Right cardiac atrium (tissue), 5 donors: Measurements from ENCODE around the gene PRRG3. TPM values are rescaled to one million over a fixed set of nuclear protein-coding genes. Genes with fewer than 3 reads are reported as not detected.

Experiments
- ATAC-seq, 2 donors: fragments of 200-7000 bp; cut with Tn5 transposase; one replicate each; pipeline versions ENCODE4 v1.8.0 to v1.9.1; 2020; ENCODE audit warnings: moderate library complexity in 2 of 2, mild to moderate bottlenecking in 1 of 2
- DNase-seq, 3 donors: peaks; one replicate each; pipeline ENCODE4 v3.0.0-alpha.2; 2020
- H3K27ac ChIP-seq: one replicate; pipeline ENCODE4 v1.5.1; 2013; ENCODE audit warnings: mild to moderate bottlenecking, low read length, control low read depth, moderate library complexity
- H3K27me3 ChIP-seq: one replicate; pipeline ENCODE4 v1.6.1; 2013; ENCODE audit not compliant: control insufficient read depth, insufficient read depth
- H3K4me1 ChIP-seq: one replicate; pipeline ENCODE4 v1.6.1; 2013; ENCODE audit warnings: low read length; ENCODE audit not compliant: control insufficient read depth, insufficient read depth
- H3K4me3 ChIP-seq: one replicate; pipeline ENCODE4 v1.5.1; 2013; ENCODE audit warnings: low read length, control low read depth
- H3K9me3 ChIP-seq: one replicate; pipeline ENCODE4 v1.6.1; 2013; ENCODE audit warnings: low read length; ENCODE audit not compliant: control insufficient read depth
- WGBS: extraction: QIAGEN DNeasy Blood & Tissue Kit; methylation state at CpG from one replicate; pipeline ENCODE4 v1.1.7; 2013; 5-methylcytosine and 5-hydroxymethylcytosine counted together
- intact Hi-C, 4 donors: fragments of 100-400 bp; cut with DNase I; formaldehyde crosslinking; loops; one replicate each; pipeline versions ENCODE4 v1.11.0 to v1.14.0; 2022 to 2023
- long read RNA-seq, 4 donors: library from polyadenylated mRNA; unstranded; transcript quantifications; one replicate each; pipeline ENCODE4 v2.0.0, GENCODE V29; 2020 to 2021
- polyA plus RNA-seq: library from polyadenylated mRNA; stranded (reverse); fragments of 200-250 nt; gene quantifications from one replicate; pipeline ENCODE4 v1.2.3, GENCODE V29; 2013
- total RNA-seq, 4 donors: library from RNA; stranded (reverse); fragmentation: NEBNext Ultra II Directional; extraction: Animal tissue kit (Norgen Biotek cat#: 25700); gene quantifications; one replicate each; pipeline ENCODE4 v1.2.1, GENCODE V29; 2021
- donor health status: healthy with polysubstance abuse.
- donor health status: DM: no; HTN: yes; CAD: no.
- donor health status: DM: no; HTN: no; CAD: no.
- donor health status: DM: no; HTN: yes; CAD: no; lungs with severe emphysema.
- donor health status: DM: yes; HTN: yes; CAD: no.

The PRRG3 gene
- total RNA-seq = 1 to 10 TPM in 2 of 4 donors, under 1 TPM in 2; 0.38 to 1.3 (median 0.97) TPM
- 0.27 TPM for polyA plus RNA-seq
- long read RNA-seq, donor 1, partial matches to known transcripts = 0 of 2 reads
- long read RNA-seq, donor 1, other reads (novel, unspliced or antisense) = 0 of 2 reads
- long read RNA-seq, donor 2, partial matches to known transcripts = 0 of 2 reads
- long read RNA-seq, donor 2, other reads (novel, unspliced or antisense) = 0 of 2 reads
- long read RNA-seq, donor 3 = 0 reads
- long read RNA-seq, donor 4 = 0 reads

DNA sequence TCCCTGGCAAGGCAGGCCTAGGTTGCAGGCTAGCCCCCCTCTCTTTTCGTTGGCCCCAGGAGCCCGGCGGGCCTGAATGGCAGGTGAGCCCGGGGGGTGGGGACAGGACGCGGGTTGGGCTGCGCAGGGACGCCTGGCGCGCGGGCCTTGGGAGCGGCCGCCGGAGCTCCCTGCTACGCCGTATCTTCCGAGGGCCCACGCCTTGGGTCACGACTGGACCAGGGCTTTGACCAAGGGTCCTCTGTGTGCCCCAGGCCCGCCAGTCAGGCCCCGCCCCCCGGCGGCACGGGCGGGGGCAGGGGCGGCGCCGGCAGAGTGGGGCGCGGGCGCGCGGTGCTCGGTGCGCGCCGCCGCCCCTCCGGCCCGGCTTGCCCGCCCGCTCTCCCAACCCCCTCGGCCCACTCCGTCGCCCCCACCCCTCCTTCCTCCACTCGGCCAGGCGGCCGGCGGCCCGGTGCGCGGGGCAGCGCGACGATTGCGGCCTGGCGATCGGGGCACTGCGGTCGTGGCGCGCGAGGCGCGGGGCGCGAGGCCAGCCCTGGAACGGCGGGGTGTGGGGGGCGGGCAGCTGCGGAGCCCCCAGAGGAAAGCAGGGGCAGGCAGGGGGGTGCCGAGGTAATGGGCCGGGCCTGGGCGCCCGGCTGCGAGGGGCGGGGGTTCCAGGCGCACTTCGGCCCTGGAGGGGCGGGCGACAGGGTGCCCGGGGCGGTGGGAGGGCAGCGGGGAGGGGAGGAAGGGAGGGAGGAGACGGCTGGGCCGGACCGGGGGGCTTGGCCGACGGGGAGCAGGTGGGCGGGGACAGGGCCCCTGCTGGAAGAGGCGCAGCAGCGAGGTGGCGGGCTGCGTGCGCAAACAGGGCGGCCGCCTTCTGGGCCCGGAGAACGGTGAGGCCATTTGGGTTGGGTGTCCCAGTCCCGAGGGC, at the start of gene PRRG3:
Gene PRRG3, plus strand, starts transcription at position 798 of the 922 bp plus-strand sequence. CDS start 3,357 bp downstream, outside the sequence.
- peak in 1 of 3 donors; percentile 44 for DNase-seq
- Histone ChIP-seq H3K4me1 (no peaks in the 10 kb centered on the region), H3K4me3 (peak within 1 kb of the TSS; percentile 57), H3K27me3 (no peaks in the 10 kb centered on the region), H3K27ac (no peak within 1 kb of the TSS), H3K9me3 (no peaks in the 10 kb centered on the region)
- WGBS = 2% methylated on average over 64 of the region's 100 CpGs
- ATAC-seq = no peak
- intact Hi-C loops = no loop called here

DNA sequence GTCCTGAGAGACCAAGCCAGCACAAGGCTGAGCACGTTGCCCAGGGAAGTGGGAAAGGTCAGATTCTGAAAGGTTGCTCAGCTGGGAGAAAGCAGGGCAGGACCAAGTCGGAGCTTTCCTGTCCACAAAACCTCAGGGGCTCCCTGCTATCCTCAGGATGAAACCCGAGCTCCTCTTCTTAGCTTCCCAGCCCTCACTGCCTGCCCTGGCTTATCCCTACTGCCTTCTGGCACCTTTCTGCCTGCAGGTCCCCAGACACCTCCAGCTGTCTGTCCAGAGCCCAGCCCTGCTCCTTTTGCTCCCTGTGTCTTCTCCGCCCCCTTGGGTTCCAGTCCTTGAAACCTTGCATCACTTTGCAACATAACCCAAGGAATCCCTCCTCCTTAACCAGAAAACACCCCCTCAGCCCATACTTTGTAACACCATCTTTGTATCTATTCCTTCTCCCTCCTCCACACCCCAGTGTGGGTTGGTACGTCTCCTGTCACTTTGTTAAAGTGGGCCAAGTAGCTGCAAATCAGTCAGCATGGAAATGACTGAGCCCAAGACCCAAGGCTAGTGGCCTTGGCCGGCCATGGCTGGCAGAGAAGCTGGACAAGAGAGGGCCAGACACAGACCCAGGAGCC, 20.0 kb upstream of the PRRG3 start:
- H3K27me3 ChIP-seq = no peaks in the 10 kb centered on the region
- H3K4me1 ChIP-seq = no peaks in the 10 kb centered on the region
- no peak for ATAC-seq
- no peak overlapping the region for H3K4me3 ChIP-seq
- no peak for DNase-seq
- 66% methylated on average over 6 of the region's 6 CpGs for WGBS
- intact Hi-C loops = loop anchor here in 3 of 4 donors (5.0 to 10.0 kb wide), 2 partner anchors 520 to 523 kb away; no protein-coding TSS in a partner anchor
- H3K27ac ChIP-seq = no peak overlapping the region
- no peaks in the 10 kb centered on the region for H3K9me3 ChIP-seq

DNA sequence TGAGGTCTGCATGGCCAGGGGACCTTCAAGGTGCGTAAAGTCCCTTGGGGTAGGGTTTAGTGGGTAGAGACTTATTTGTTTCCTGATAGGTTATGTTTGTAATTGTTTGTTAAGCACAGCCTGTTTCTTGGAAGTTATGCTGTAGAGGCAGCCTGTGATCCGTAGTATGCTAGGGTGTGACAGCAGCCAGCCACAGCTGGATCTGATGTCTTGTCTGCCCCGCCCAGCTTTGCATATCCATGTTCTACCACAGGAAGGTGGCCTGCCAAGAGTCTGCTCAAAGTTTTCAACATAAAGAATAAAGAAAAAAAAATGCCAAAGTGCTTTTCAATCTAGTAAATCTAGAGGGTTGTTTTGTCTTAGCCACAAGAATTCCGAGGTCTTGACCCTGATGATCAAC, 19.1 kb upstream of the PRRG3 start:
- no peaks in the 10 kb centered on the region for H3K4me1 ChIP-seq
- DNase-seq (no peak), ATAC-seq (no peak)
- H3K27ac ChIP-seq = no peak overlapping the region
- no peak overlapping the region for H3K4me3 ChIP-seq
- 67% methylated on average over 4 of the region's 4 CpGs for WGBS
- no peaks in the 10 kb centered on the region for H3K9me3 ChIP-seq
- no peaks in the 10 kb centered on the region for H3K27me3 ChIP-seq
- intact Hi-C loops = loop anchor here in 3 of 4 donors (5.0 to 10.0 kb wide), 2 partner anchors 521 to 524 kb away; no protein-coding TSS in a partner anchor

DNA sequence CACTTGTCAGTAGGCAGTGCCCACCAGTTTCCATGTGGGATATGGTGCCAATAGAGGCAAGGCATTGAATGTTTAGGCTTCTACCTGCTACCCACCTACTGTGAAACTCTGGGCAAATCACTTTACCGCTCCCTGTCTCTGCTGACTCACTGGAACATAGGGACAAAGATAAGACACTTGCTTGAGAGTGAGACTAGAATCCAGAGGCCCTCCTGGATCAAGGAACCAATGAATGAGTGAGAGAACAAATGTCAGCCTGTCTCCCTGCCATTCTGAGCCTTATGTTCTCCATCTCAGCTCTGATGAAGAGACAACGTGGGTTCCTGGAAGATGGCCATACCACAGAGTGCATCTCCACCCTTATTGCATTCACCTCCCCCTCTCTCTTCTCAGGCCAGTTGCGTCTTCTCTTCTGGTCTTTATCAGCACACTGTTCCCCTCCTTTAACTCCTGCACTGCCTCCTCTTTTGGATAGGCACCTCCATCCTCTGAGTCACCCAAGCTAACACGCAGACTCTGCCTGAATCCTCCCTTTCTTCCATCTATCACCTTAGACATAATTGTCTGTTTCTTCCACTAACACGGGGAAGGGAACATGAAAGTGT, 15.4 kb upstream of the PRRG3 start:
- H3K27me3 ChIP-seq = no peaks in the 10 kb centered on the region
- no peak for DNase-seq
- intact Hi-C loops = loop anchor here (2.0 to 10.0 kb wide), 3 partner anchors 525 to 529 kb away; no protein-coding TSS in a partner anchor
- no peak overlapping the region for H3K27ac ChIP-seq
- no peaks in the 10 kb centered on the region for H3K4me1 ChIP-seq
- WGBS = 69% methylated on average over 5 of the region's 5 CpGs
- H3K9me3 ChIP-seq = no peaks in the 10 kb centered on the region
- ATAC-seq = no peak
- no peak overlapping the region for H3K4me3 ChIP-seq

DNA sequence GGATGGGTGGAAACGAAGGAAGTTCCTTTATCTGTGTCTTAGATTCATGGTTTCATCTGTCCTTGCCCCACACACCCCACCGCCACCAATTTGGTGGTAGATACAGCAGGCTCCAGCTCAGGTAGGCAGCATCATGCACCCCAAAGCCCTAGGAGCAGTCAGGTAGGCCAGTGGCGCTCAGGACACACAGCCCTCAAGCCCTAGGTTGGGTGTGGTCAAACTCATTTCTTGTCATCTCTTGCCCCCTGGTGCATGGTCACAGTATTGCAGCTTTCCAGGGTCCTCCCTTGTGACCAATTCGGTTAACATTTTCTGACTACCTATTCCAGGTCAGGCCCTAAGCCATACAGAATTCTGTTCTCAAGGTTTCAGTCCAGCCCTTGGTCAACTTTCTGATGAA, 14.5 kb upstream of the PRRG3 start:
- DNase-seq (peak in 2 of 3 donors; percentile 50 to 54), ATAC-seq (peak in 1 of 2 donors; percentile 51)
- intact Hi-C loops = loop anchor here in 1 of 4 donors (2.0 kb wide), 1 partner anchor 530 kb away; no protein-coding TSS in a partner anchor
- no peak overlapping the region for H3K27ac ChIP-seq
- 50% methylated on average over 4 of the region's 4 CpGs for WGBS
- no peaks in the 10 kb centered on the region for H3K27me3 ChIP-seq
- H3K9me3 ChIP-seq = no peaks in the 10 kb centered on the region
- no peaks in the 10 kb centered on the region for H3K4me1 ChIP-seq
- H3K4me3 ChIP-seq = no peak overlapping the region

DNA sequence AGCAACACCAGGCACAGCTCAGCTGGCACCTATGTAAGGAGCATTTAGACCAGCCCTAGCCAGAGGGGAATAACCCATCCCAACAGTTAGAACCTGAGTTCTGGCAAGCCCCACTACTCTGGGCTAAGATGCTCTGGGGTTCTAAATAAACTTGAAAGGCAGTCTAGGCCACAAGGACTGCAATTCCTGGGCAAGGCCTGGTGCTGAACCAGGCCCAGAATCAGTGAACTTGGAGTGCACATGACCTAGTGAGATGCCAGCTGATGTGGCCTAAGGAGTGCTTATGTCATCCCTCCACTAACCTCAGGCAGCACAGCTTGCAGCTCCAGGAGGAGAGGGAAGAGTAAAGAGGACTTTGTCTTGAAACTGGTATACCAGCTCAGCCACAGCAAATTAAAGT, 7.6 kb upstream of the PRRG3 start:
- Histone ChIP-seq H3K4me1 (no peaks in the 10 kb centered on the region), H3K4me3 (no peak overlapping the region), H3K27me3 (no peaks in the 10 kb centered on the region), H3K27ac (no peak overlapping the region), H3K9me3 (no peaks in the 10 kb centered on the region)
- ATAC-seq = no peak
- DNase-seq = no peak
- intact Hi-C loops = no loop called here

DNA sequence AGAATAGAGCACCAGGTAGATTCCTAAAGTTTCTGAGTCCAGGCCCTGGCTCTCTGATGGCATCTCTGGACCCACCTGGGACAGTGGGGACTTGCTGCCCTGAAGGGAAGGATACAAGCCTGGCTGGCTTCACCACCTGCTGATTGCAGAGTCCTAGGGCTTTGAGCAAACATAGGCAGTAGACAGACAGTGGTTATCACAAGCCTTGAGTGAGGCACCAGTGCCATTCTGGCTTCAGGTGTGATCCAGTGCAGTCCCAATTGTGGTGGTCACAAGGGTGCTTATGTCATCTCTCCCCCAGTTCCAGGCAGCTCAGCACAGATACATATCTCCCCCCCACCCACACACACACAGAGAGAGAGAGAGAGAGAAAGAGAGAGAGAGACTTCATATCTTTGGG, 6.6 kb upstream of the PRRG3 start:
- H3K27ac ChIP-seq = no peak overlapping the region
- intact Hi-C loops = no loop called here
- no peaks in the 10 kb centered on the region for H3K9me3 ChIP-seq

DNA sequence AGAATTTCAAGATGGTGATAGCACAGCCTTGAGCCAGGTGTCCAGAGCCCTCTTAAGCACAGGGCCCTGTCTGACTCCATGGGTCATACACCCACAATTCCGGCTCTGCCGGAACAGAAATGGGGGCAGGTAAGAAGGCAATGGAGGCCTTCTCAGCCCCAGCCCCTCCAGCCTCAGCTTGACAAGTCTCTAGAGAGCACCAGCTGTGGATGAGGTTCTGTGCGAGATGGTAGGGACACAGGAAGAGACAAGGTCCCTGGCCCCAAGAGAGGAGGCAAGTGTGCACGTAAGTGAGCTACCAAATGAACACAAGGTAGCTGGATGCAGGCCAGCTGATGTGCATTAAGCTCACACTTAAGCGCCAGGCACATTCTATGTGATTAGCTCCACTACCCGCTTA, 2.4 kb upstream of the PRRG3 start:
- ATAC-seq = no peak
- no peaks in the 10 kb centered on the region for H3K4me1 ChIP-seq
- intact Hi-C loops = no loop called here
- no peak for DNase-seq
- WGBS = 93% methylated on average over 6 of the region's 6 CpGs
- no peaks in the 10 kb centered on the region for H3K27me3 ChIP-seq
- H3K9me3 ChIP-seq = no peaks in the 10 kb centered on the region
- H3K27ac ChIP-seq = no peak overlapping the region
- no peak overlapping the region for H3K4me3 ChIP-seq

More for the DNA sequence above, 6.6 kb upstream of the PRRG3 start:
- Histone ChIP-seq H3K4me1 (no peaks in the 10 kb centered on the region), H3K27me3 (no peaks in the 10 kb centered on the region), H3K4me3 (no peak overlapping the region)
- no peak for ATAC-seq
- DNase-seq = no peak

DNA sequence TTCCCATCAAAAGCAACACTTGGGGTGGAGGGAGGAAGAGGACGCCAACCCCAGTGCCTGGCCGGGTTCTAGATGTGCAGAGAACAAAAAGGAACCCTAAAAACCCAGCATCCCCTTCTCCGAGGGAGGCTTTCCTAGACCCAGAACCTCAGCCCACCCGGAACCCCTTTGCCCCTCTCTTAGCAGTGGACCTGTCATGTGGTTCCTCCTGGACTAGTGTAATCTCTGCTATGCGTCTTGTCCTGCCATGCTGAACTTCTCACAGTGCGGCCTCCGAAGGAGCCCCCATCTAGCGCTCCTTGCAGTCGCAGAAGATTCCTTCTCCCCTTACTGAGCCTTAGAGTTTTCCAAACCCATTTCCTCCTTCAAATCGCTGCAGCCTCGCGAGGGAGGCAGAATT, 1.1 kb upstream of the PRRG3 start:
- WGBS = 74% methylated on average over 12 of the region's 12 CpGs
- Histone ChIP-seq H3K27me3 (no peaks in the 10 kb centered on the region), H3K4me3 (no peak overlapping the region), H3K9me3 (no peaks in the 10 kb centered on the region), H3K27ac (no peak overlapping the region), H3K4me1 (no peaks in the 10 kb centered on the region)
- intact Hi-C loops = no loop called here
- DNase-seq = no peak
- no peak for ATAC-seq

DNA sequence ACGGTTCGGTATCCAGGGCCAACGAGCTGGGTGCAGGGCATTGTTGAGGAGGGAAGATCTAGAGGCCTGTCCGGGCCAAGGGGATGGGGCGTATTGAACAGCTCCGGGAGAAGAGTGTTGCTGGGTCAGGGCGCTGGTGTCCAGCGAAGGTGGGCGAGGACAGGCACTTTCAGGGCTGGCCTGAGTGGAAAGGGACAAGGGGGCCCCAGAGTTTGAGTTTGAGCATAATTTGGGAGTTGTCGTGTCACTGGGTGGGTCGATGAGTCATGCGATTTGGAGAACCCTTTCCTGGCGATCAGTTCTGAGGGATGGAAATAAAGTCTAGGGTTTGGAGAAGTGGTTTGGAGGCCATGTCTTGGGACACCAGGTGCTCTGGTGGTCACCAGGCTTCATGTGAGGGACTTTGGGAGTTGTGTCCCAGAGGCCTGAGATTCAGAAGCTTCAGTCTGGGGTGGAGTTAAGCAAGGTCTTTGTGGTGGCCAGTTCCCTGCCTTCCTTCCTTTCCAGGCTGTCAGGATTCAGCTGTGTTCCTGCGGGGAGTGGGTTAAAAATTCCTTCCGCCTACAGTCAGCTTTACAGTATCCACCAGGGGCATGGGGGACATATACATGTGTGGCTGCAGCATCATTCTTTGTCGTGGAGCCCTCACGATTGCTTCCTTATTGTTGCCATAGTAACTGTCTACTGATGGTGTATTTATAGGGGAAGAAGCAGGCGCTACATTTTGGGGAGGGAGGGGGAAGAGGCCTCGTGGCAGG, 504 bp downstream of the PRRG3 start:
- DNase-seq (no peak), ATAC-seq (no peak)
- Histone ChIP-seq H3K27ac (no peak overlapping the region), H3K4me1 (no peaks in the 10 kb centered on the region), H3K9me3 (no peaks in the 10 kb centered on the region), H3K4me3 (peak overlapping the region; percentile 57), H3K27me3 (no peaks in the 10 kb centered on the region)
- 17% methylated on average over 19 of the region's 19 CpGs for WGBS
- intact Hi-C loops = no loop called here
